ENCODE data around the gene DLST.

- TF ChIP-seq CTCF (IDR thresholded peaks at IDR 0.05), result no peak
- TF ChIP-seq POLR2AphosphoS5 (IDR thresholded peaks at IDR 0.05; ENCODE audit: low read depth, low read length), result no peak
- no peak for TF ChIP-seq SIN3A (IDR thresholded peaks at IDR 0.05; ENCODE audit: borderline replicate concordance, low read depth, low read length)
- no peak for TF ChIP-seq RCOR1 (IDR thresholded peaks at IDR 0.05; ENCODE audit: low read length)
Measured at GRCh38 chr14:74941676-74942097, 60.0 kb downstream of the DLST start.
